ENCODE results near the gene NAAA. TPM values are rescaled to one million over a fixed set of nuclear protein-coding genes. Genes with fewer than 3 reads are reported as not detected.
"Not testable (repeated sequence)": the region's sequence is repeated elsewhere in the genome, so short reads cannot be mapped to it uniquely, and the experiment has no call there.

Gene NAAA
- total RNA-seq, 1 donor from 2014 or later, result 15.0 TPM

DNA sequence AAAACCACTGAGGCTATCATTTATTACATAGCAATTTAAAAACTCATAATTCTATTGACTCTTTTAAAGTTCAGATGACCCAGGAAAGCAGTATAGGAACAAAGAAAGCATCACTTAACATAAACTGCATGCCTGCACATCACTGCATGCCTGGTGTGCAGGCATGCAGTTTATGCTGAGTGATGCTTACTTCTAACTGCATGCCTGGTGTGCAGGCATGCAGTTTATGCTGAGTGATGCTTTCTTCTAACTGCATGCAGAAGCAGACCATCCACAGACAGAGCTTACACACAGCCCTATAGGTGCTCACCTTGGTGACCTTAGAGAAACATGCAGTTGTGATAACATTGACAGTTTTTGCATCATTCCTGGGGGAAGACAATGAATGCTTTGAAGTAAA lies 33.0 kb upstream of the NAAA start:
- Mint-ChIP-seq H3K9me3 (ENCODE audit: unreplicated experiment) (peaks cover 8% of the 10 kb centered on the region), H3K27ac (ENCODE audit: unreplicated experiment) (no peak overlapping the region), H3K4me3 (ENCODE audit: unreplicated experiment) (no peak overlapping the region), H3K36me3 (ENCODE audit: unreplicated experiment) (peaks cover 66% of the 10 kb centered on the region), H3K27me3 (ENCODE audit: unreplicated experiment) (no peaks in the 10 kb centered on the region), H3K4me1 (ENCODE audit: unreplicated experiment) (no peaks in the 10 kb centered on the region)
- DNase-seq (ENCODE audit: extremely low spot score, unreplicated experiment), result no peak
- no peak for TF ChIP-seq CTCF (IDR thresholded peaks at IDR 0.05)

- H3K27me3 Mint-ChIP-seq (ENCODE audit: unreplicated experiment), result no peaks in the 10 kb centered on the region
- no peak for TF ChIP-seq CTCF (IDR thresholded peaks at IDR 0.05)
- H3K36me3 Mint-ChIP-seq (ENCODE audit: unreplicated experiment), result peaks cover 73% of the 10 kb centered on the region
- peaks cover 9% of the 10 kb centered on the region for H3K9me3 Mint-ChIP-seq (ENCODE audit: unreplicated experiment)
- H3K4me3 Mint-ChIP-seq (ENCODE audit: unreplicated experiment), result no peak overlapping the region
- no peaks in the 10 kb centered on the region for H3K4me1 Mint-ChIP-seq (ENCODE audit: unreplicated experiment)
- H3K27ac Mint-ChIP-seq (ENCODE audit: unreplicated experiment), result no peak overlapping the region
- no peak for DNase-seq (ENCODE audit: extremely low spot score, unreplicated experiment)
These were observed 27.3 kb upstream of the NAAA start for GRCh38 chr4:75968084-75968483.

- Mint-ChIP-seq H3K4me1 (ENCODE audit: unreplicated experiment) (no peaks in the 10 kb centered on the region), H3K27ac (ENCODE audit: unreplicated experiment) (no peak overlapping the region), H3K4me3 (ENCODE audit: unreplicated experiment) (no peak overlapping the region), H3K36me3 (ENCODE audit: unreplicated experiment) (peaks cover 82% of the 10 kb centered on the region), H3K27me3 (ENCODE audit: unreplicated experiment) (no peaks in the 10 kb centered on the region), H3K9me3 (ENCODE audit: unreplicated experiment) (peaks cover 9% of the 10 kb centered on the region)
- DNase-seq (ENCODE audit: extremely low spot score, unreplicated experiment), result no peak
- TF ChIP-seq CTCF (IDR thresholded peaks at IDR 0.05), result no peak
These were observed 22.7 kb upstream of the NAAA start for GRCh38 chr4:75963558-75963957.

DNA sequence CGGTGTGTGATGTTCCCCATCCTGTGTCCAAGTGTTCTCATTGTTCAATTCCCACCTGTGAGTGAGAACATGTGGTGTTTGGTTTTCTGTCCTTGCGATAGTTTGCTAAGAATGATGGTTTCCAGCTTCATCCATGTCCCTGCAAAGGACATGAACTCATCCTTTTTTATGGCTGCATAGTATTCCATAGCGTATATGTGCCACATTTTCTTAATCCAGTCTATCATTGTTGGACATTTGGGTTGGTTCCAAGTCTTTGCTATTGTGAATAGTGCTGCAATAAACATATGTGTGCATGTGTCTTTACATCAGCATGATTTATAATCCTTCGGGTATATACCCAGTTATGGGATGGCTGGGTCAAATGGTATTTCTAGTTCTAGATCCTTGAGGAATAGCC lies 21.3 kb upstream of the NAAA start:
- not testable (repeated sequence) for H3K9me3 Mint-ChIP-seq (ENCODE audit: unreplicated experiment); H3K4me3 Mint-ChIP-seq (ENCODE audit: unreplicated experiment); H3K27ac Mint-ChIP-seq (ENCODE audit: unreplicated experiment); H3K27me3 Mint-ChIP-seq (ENCODE audit: unreplicated experiment); DNase-seq (ENCODE audit: extremely low spot score, unreplicated experiment); H3K4me1 Mint-ChIP-seq (ENCODE audit: unreplicated experiment)
- H3K36me3 Mint-ChIP-seq (ENCODE audit: unreplicated experiment), result peaks cover 83% of the 10 kb centered on the region

DNA sequence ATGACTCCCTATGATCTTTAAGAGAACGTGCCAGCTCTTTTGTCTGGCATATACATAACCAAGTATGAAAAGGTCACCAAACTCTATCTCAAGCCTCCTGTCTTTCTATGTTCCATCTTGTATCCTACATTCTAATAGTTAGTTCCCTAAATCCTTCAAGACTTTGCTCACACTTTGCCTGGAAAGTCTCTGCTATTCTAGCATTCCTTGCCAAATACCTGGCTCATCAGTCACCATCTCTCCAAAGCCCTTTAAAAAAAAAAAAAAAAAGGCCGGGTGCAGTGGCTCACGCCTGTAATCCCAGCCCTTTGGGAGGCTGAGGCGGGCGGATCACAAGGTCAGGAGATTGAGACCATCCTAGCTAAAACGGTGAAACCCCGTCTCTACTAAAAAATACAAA lies 17.7 kb upstream of the NAAA start:
- DNase-seq (ENCODE audit: extremely low spot score, unreplicated experiment); H3K27me3 Mint-ChIP-seq (ENCODE audit: unreplicated experiment); H3K9me3 Mint-ChIP-seq (ENCODE audit: unreplicated experiment); H3K4me3 Mint-ChIP-seq (ENCODE audit: unreplicated experiment); H3K27ac Mint-ChIP-seq (ENCODE audit: unreplicated experiment); H3K4me1 Mint-ChIP-seq (ENCODE audit: unreplicated experiment): not testable (repeated sequence)
- peaks cover 85% of the 10 kb centered on the region for H3K36me3 Mint-ChIP-seq (ENCODE audit: unreplicated experiment)

GRCh38 chr4:75954811-75955210 lies 14.0 kb upstream of the NAAA start:
- H3K9me3 Mint-ChIP-seq (ENCODE audit: unreplicated experiment); DNase-seq (ENCODE audit: extremely low spot score, unreplicated experiment); H3K27ac Mint-ChIP-seq (ENCODE audit: unreplicated experiment); H3K4me1 Mint-ChIP-seq (ENCODE audit: unreplicated experiment); H3K4me3 Mint-ChIP-seq (ENCODE audit: unreplicated experiment); H3K27me3 Mint-ChIP-seq (ENCODE audit: unreplicated experiment): not testable (repeated sequence)
- H3K36me3 Mint-ChIP-seq (ENCODE audit: unreplicated experiment), result peaks cover 73% of the 10 kb centered on the region

- Mint-ChIP-seq H3K27me3 (ENCODE audit: unreplicated experiment) (no peaks in the 10 kb centered on the region), H3K36me3 (ENCODE audit: unreplicated experiment) (peaks cover 74% of the 10 kb centered on the region), H3K27ac (ENCODE audit: unreplicated experiment) (no peak overlapping the region), H3K4me1 (ENCODE audit: unreplicated experiment) (no peaks in the 10 kb centered on the region), H3K4me3 (ENCODE audit: unreplicated experiment) (no peak overlapping the region), H3K9me3 (ENCODE audit: unreplicated experiment) (no peaks in the 10 kb centered on the region)
- TF ChIP-seq CTCF (IDR thresholded peaks at IDR 0.05), result no peak
- no peak for DNase-seq (ENCODE audit: extremely low spot score, unreplicated experiment)
These were observed 12.7 kb upstream of the NAAA start for GRCh38 chr4:75953509-75953908.

All from osteocyte (in vitro differentiated cells).